Mammary epithelial cell (primary cell): ENCODE results near the gene ADCK2.

Source experiments
- CTCF ChIP-seq, 2 donors: IDR thresholded peaks in 1 of 2; conservative IDR thresholded peaks in 1 of 2; 2 replicates each; pipeline ENCODE4 v1.5.1; 2011 to 2012; ENCODE audit warnings: inconsistent platforms in 2 of 2, low read length in 2 of 2, mild to moderate bottlenecking in 2 of 2, control low read depth in 1 of 2, low read depth in 1 of 2; ENCODE audit not compliant: insufficient read depth in 1 of 2; ENCODE audit errors: extremely low read depth in 1 of 2
- EZH2 ChIP-seq: IDR thresholded peaks from 2 replicates; pipeline ENCODE4 v1.6.1; 2012; ENCODE audit warnings: low read length, inconsistent platforms, borderline replicate concordance

- TF ChIP-seq CTCF (conservative IDR thresholded peaks at IDR 0.05 in 1 of 2, IDR thresholded peaks at IDR 0.05 in 1 of 2; ENCODE audit: extremely low read depth in 1 of 2, insufficient read depth in 1 of 2, low read depth in 1 of 2, low read length in 2 of 2) (no peak), EZH2 (no peak)
These were observed 30.0 kb downstream of the ADCK2 start for GRCh38 chr7:140702774-140703173.
